Left forelimb (tissue), 1 donor: Measurements from ENCODE around the gene SLC66A2.

ENCODE experiments used
- DNase-seq: peaks from one replicate; pipeline ENCODE4 v3.0.0-alpha.2; 2018; ENCODE audit warnings: low spot score

Gene SLC66A2

GRCh38 chr18:79866889-79867574 lies 84.4 kb downstream of the SLC66A2 start:
- DNase-seq = peak; percentile 63

- DNase-seq = peak; percentile 22
These were observed 85.5 kb downstream of the SLC66A2 start for GRCh38 chr18:79865951-79866350.

GRCh38 chr18:79864955-79865354 lies 86.5 kb downstream of the SLC66A2 start:
- peak; percentile 49 for DNase-seq

- DNase-seq = peak; percentile 30
These were observed 87.3 kb downstream of the SLC66A2 start for GRCh38 chr18:79864006-79864725.

GRCh38 chr18:79863161-79864005 lies 88.1 kb downstream of the SLC66A2 start:
- peak; percentile 59 for DNase-seq

GRCh38 chr18:79862562-79862961 lies 88.9 kb downstream of the SLC66A2 start:
- peak; percentile 22 for DNase-seq

- no peak for DNase-seq
These were observed 89.8 kb downstream of the SLC66A2 start for GRCh38 chr18:79861687-79862086.

- DNase-seq = no peak
These were observed 92.1 kb downstream of the SLC66A2 start for GRCh38 chr18:79859314-79859713.

GRCh38 chr18:79857082-79857671 lies 94.3 kb downstream of the SLC66A2 start:
- DNase-seq = no peak

GRCh38 chr18:79856119-79857007 lies 95.1 kb downstream of the SLC66A2 start:
- no peak for DNase-seq

- DNase-seq = peak; percentile 50
These were observed 96.1 kb downstream of the SLC66A2 start for GRCh38 chr18:79855147-79855933.

GRCh38 chr18:79853993-79854364 lies 97.5 kb downstream of the SLC66A2 start:
- DNase-seq = no peak

GRCh38 chr18:79853303-79853992 lies 98.0 kb downstream of the SLC66A2 start:
- DNase-seq = peak; percentile 51

- DNase-seq = peak; percentile 64
These were observed 98.7 kb downstream of the SLC66A2 start for GRCh38 chr18:79852561-79853302.
